NK-92 treated with Interleukin-12 subunit alpha and Interleukin-12 subunit beta, amount 100 ng/mL, for 24 hours (cell line): Measurements from ENCODE around the gene TMEM253.

ENCODE experiments used
- DNase-seq: peaks from one replicate; lab custom pipeline; 2025; lab: John Stamatoyannopoulos, UW

TMEM253 gene

DNA sequence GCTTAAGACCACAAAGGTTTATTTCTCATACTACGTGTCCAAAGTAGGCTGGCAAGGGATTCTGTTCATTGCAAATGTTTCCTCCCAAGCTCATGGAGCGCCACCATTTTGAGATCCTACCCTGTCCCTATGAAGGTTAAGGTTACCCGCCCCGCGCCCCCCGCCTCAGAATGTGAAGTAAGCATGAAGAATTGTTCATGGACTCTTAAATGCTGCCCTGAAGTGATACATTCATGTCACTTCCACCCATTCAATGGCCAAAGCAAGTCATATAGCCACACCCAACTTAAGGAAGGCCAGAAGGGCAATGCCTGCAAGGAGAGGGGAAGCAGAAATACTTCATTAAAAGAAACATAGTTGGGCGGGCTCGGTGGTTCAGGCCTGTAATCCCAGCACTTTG, 4.2 kb downstream of the TMEM253 start:
- DNase-seq = no peak

DNA sequence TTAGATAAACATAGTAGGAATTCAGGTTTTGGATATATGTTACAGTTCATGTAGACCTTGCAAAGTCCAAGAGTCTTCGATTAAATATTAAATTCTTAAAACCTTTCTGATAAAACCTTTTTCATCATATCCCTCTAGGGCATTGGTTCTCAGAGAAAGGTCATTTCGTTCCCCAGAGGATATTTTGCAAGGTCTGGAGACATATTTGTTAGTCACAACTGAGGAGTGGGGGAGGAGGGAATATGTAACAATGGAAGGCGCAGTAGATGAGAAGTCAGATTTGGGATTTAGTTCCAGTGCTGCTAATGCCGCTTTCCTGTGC, 5.3 kb downstream of the TMEM253 start:
- DNase-seq = no peak

DNA sequence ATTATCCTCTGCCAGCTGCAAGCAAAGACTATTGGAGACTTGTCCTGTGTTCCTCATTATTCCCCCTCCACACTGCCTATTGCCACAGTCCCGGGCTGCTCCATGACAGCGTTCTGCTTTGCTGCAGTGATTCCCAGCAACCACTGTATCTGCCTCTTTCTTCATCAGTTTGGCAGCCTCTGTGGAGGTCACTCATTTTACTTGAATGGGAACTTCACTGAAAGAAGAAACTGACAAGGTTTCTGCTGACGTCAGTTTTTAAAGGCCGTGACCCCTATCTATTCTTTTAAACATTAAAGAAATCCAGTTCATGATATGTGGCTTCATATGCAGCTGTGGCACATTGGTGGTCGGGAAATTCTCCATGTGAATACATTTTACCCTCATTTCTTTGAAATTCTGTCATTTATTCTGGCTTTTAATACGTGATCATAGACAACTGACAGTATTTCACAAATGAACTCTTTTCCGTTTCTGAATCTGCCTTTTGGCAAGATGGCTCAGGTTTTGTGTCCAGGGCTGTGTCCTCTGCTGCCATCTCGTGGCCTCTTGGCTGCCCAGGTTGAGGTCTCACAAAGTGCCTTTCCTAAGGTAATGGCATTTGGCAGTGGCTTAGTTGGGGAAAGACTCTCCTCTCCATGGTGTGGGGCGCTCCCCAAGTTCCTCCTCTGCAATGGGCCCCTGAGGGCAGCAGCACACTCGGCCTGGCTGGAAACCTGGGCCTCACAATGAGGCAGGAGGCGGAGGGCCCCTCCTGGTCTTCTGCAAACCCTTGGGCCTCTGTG, 5.8 kb downstream of the TMEM253 start:
- DNase-seq = peak; percentile 38

DNA sequence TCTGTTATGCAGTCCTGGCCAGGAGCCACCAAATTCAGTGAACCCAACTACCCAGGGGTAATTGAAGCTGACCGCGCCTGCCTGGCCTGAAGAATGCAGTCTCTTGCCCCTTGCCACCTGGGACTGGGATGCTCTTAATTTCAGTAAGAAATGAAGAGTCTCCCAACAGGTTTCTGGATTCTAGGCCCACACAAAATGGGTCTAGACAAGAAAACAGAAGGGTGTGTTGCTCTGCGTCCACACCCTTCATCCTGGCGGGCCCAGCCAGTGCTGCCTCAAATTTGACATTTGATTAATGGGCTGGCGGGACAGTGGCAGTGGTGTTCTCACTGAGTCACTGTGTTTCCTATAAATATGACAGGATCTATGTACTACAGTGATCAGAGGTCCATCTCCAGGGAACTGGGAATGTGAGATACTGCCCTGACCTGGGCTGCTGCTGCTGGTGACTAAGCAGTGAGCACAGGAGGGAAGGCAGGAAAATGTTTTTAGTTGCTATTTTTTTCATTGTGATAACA, 6.5 kb downstream of the TMEM253 start:
- DNase-seq = no peak

DNA sequence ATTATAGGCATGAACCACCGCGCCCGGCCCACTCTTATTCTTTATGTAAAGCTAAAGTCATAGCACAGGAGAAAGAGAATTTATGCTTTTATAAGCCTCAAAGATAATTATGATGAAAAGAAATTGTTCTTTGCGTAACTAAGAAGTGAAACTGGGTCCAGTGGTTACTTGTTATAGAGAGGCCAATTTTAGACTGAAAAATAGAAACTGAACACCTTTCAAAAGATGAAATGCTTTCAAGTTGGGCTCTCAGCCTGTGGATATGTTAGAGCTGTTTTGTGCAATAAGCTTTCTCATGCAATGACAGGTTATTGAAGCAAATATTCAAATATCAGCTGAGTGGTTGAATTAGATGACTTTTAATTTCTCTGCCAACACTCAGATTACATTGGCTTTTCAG, 7.9 kb downstream of the TMEM253 start:
- DNase-seq = no peak

DNA sequence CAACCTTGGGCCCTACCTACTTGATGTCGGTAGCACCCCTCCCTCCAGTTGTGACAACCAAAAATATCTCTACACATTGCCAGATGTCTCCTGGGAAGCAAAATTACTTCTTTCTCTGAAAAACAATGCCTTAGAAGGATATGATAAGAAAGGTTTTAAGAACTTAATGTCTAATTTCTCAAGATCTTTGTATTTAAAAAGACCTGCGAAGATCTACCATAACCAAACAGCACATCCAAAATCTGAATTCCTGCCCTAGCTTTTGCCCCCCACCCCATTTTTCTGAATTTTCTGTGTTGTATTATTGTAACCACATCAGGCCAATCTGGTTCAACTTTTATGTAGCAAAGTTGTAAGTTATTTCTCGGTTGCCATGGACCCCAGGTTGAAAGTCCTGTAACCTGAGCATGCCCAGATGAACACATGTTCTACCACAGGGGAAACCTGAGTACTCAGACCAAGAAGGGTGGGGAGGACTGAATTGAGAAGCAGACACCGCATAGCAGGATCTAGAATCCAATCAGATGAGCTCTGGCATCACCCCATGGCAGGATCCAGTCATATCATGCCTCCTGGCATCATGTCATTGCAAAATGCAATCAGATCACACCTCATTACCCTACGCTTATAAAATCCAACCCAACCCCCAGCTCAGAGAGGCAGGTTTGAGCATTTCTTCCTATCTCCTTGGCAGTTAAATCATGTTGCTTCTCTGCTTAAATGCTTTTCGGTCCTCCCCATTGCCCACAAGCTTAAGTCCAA, 8.7 kb downstream of the TMEM253 start:
- DNase-seq = no peak

DNA sequence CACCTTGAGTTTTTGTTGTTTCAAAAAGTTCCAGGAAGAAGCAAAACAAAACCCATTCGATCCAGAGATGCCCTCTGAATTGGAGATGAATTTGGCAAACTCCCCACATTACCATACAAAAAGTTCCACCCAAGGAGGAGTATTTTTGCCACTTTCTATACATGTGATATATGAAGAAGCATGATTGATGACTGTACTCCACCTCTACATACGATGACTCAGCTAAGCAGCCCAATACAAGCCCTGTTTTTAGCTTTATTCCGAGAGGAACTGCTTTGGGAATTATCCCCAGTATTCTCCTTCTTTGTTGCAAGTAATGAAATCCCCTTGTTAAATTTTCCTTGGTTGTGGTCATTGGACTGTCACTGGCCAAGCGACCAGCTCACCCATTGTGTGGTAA, 11.4 kb downstream of the TMEM253 start:
- no peak for DNase-seq

DNA sequence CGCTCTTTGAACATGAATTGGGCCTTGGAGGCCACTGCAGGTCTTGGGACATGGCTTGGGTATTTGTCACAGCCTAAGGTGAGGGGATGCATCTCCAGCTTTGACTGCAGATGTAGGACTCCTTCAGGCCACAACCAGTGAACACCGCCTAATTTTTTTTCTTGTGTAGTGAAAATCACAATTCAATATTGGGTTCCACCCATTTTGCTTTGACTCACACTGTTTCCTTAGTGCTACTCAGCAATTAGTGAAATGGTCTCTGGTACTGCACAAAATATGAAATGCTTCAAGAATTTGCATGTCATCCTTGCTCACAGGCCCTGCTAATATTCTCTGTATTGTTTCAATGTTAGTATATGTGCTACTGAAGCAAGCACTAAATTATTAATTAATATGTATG, 12.5 kb downstream of the TMEM253 start:
- no peak for DNase-seq

DNA sequence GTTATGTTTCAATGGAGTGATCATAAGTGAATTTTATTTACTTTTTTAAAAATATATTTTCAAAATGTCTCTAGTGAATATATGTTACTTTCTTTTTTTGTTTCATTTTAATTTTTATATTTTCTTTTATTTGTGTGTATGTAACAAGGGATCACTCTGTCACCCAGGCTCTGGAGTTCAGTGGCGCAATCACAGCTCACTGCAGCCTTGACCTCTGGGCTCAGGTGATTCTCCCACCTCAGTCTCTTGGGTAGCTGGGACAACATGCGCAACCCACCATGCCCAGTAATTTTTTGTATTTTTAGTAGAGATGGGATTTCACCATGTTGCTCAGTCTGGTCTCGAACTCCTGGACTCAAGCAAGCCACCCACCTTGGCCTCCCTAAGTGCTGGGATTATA, 18.1 kb downstream of the TMEM253 start:
- no peak for DNase-seq

DNA sequence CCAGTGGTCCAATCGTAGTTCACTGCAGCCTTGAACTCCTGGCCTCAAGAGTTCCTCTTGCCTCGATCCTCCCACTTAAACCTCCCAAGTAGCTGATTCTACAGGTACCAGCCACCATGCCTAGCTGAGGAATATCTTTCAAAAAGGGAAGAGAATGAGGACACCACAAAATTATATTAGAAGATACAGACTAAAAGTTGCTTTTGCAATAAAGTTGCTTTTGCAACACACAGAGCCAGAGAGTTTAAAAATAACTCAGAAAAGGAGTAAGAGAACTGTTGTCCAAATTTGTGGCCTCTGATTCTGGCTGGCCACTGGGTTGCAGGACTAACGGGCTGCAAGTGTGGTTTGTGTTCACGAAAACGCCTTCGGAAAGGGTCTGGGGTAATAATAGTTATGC, 19.8 kb downstream of the TMEM253 start:
- no peak for DNase-seq

DNA sequence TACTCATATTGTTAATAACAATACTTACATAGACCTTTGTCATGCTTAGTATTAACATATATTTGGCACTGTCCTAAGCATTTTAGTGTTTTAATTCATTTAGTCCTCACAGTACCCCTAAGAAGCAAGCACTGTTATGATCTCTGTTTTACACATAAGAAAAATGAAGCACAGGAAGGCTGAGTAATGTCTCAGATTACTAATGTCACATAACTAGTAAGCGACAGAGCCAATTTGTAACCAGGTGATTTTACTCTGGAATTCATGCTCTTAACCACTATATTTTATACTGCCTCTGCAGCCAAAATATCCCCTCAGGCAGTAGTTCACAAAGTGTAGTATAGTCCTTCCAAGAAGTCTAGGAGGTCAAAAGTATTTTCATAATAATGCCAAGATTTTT, 20.3 kb downstream of the TMEM253 start:
- DNase-seq = no peak

DNA sequence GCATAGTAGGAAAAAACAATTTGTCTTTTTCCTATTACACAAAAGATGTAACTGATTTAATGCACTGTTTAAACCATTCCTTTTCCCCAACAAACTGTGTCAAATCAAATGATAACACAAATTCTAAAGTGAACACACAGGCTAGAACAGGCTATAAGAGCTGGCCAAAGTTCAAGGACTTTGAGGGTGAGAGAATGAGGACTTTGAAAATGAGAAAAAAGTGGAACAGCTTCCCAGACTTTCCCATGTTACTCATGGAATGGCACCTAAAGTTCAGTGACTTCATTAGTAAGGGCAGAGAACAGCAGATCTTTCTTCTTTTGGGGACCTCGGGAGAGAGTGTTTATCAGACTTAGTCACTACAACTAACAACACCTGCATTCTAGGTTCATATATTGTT, 22.6 kb downstream of the TMEM253 start:
- DNase-seq = no peak

DNA sequence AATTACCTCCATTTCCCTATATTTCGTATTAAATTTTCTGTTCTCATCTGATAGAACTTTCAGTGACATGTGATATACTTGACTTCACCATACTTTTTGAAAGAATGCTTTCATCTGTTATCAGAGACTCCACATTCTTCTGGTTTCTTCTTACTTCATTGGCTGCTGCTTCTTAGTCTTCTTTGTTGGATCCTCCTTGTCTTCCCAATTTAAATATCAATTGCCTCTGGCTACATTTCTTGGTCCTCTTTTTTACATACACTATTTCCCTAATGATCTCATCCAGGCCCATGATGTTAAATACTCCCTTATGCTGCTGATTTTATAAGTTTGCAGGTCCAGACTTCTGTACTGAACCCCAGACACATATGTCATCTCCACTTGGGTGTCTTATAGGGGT, 33.0 kb downstream of the TMEM253 start:
- DNase-seq = no peak

DNA sequence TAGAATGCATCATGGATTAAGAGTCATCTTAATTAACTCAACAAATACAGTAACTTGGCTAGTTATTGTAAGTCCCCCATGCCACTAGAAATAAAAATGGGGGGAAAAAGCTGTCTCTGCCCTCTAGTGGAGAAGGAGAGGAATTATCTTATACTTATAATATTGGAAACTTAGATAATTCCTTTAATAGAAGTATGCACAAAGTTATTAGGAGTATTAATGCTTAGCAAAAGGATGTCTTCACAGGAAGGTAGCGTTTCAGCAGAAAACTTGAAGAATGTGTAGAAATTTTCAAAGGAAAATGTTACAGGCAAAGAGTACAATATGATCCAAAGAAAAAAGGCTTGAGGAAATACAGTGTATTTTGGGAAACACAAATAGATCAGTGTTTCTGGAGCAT, 35.2 kb downstream of the TMEM253 start:
- DNase-seq = no peak

DNA sequence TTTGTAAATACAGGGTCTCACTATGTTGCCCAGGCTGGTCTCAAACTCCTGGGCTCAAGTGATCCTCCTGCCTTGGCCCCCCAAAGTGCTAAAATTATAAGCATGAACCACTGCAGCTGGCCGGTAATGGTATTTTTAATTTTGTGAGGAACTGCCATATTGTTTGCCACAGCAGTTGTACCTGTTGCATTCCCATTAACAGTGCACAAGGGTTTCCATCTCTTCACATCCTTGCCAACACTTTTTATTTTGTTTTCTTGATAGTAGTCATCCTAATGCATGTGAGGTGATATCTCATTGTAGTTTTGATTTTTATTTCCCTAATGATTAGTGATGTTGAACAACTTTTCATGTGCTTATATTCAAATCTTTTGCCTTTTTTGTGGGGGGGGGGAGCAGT, 41.5 kb downstream of the TMEM253 start:
- no peak for DNase-seq

DNA sequence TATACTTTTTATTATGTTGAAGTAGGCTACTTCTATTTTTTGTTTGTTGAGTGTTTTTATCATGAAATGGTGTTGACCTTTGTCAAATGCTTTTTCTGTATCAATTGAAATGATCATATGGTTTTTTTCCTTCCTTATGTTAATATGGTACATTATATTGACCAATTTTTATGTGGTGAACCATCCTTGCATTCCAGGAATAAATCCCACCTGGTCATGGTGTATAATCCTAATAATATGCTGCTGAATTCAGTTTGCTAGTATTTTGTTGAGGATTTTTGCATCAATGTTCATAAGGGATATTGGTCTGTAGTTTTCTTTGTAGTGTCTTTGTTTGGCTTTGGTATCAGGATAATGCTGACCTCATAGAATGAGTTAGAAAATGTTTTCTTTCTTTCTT, 44.6 kb downstream of the TMEM253 start:
- no peak for DNase-seq

DNA sequence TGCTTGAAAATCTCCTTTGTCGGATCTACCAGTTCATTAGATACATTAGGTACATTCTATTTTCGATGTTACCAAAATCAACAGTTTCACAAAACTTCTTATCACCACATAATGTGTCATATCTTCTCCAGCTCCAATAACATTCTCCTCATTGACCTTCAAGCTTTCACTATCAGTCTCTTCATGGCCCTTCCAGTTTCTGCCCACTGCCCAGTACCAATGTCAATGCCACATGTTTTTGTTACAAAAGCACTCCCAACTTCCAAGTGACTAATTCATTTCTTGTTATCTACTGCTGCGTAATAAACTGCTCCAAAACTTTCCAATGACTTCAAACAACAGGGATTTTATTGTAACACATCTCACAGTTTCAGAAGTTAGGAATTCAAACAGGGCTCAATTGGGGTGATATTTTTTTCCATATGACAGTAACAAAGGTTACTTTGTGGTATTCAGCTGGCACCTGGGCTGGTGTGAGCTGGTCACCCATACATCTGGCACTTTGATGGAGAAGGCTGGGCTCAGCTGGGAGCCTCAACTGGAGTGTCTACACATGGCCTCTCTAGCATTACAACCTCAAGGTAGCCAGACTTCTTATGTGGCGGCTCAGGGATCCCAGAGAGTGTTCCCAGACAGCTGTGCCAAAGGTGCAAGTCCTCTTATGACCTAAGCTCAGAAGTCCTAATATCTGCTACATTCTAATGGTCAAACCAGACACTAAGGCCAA, 48.9 kb downstream of the TMEM253 start:
- no peak for DNase-seq
